ENCODE data around the gene FZD10. TPM values are rescaled to one million over a fixed set of nuclear protein-coding genes. Genes with fewer than 3 reads are reported as not detected.

FZD10 gene
- total RNA-seq, 2 donors from 2014 or later: not detected

DNA sequence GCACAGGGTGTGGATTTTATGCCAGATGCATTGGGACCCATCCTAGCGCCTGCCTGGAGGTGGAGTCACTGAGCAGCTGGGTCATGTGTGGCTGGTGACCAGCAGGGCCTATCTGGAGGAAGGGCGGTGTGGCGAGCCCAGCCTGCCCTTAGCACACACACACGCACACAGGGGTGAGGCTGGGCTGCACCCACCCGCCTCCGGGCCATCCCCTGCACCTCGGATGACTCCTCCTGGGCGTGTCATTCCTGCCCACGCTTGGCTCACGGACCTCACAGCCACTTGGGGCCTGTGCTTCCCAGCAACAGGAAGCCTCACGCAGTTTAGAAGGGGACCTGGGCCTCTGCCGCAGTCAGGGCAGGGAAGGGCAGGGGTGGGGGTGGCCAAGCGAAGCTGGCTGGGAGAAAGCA, 36.2 kb upstream of the FZD10 start:
- ATAC-seq (no peak), DNase-seq (no peak)
- H3K36me3 Mint-ChIP-seq (ENCODE audit: low read depth): no peaks in the 10 kb centered on the region

DNA sequence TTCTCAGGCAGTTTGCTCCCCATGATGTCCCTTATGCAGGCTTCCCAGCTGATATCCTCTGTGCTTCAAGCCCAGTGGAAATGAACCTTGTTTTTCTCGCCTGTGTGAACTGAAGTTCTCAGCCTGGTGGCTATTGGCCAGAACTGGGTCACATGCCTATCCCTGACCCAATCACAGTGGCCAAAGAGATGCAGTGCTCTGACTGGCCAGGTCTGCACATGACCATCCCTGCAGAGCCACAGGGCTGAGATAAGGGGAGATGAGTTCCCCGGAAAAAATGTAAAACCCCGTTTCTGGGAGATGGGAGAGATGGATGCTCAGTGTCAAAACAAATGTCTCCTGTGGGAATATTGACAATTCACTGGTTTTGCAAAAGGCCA, 34.7 kb upstream of the FZD10 start:
- ATAC-seq (no peak), DNase-seq (no peak)
- Mint-ChIP-seq H3K36me3 (ENCODE audit: low read depth) (no peaks in the 10 kb centered on the region), H3K4me1 (no peaks in the 10 kb centered on the region), H3K27ac (no peak overlapping the region), H3K27me3 (no peaks in the 10 kb centered on the region), H3K4me3 (no peak overlapping the region)
- H3K9me3 ChIP-seq (ENCODE audit: control insufficient read depth, low read length, poor library complexity, severe bottlenecking): no peaks in the 10 kb centered on the region

More for the DNA sequence above, 36.2 kb upstream of the FZD10 start:
- no peaks in the 10 kb centered on the region for H3K9me3 ChIP-seq (ENCODE audit: control insufficient read depth, low read length, poor library complexity, severe bottlenecking)
- H3K27me3 Mint-ChIP-seq: no peaks in the 10 kb centered on the region
- no peak overlapping the region for H3K27ac Mint-ChIP-seq
- no peaks in the 10 kb centered on the region for H3K4me1 Mint-ChIP-seq
- no peak overlapping the region for H3K4me3 Mint-ChIP-seq

DNA sequence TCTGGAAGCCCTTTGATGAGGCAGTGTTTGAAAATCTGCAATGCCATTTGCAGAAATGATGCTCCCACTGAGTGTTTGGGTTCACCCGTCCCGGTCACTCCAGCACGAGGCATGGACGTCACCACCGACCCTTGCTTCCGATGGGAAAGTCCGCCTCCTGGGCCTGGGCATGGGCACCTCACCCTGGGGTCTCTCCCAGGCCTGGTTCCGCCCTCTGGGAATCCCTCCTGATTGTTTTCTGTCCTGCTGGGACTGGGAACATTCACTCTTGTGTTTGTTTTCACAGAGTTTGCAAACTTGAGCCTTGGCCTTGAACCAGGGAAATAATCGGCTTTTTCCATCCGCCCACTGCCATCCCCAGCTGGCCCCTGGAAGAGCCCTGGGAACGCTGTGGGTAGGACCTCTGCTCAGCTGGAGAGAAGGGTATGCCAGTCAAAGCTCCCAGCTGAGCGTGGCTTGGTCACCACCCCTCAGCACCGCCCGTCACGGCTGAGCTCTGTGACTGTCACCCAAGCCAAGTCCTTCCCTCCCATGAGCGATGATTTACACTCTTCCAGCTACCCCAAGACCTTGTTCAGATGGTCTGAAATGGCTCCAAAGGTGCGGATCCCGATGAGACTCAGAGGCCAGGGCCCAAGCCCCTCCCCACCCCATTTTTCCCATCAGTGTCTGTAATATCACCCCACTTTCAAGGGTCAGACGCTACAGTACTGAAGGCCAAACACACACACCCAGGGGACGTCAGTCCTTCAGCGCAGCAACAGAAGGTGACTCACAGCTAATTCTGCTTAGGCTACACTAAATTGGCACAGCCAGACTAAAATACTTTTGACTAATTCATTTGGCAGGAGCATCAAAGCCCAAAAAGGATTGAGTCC, 34.1 kb upstream of the FZD10 start:
- H3K36me3 Mint-ChIP-seq (ENCODE audit: low read depth): no peaks in the 10 kb centered on the region
- no peak overlapping the region for H3K27ac Mint-ChIP-seq
- no peaks in the 10 kb centered on the region for H3K9me3 ChIP-seq (ENCODE audit: control insufficient read depth, low read length, poor library complexity, severe bottlenecking)
- H3K4me3 Mint-ChIP-seq: no peak overlapping the region
- DNase-seq (no peak), ATAC-seq (no peak)
- no peaks in the 10 kb centered on the region for H3K27me3 Mint-ChIP-seq
- no peaks in the 10 kb centered on the region for H3K4me1 Mint-ChIP-seq

- Mint-ChIP-seq H3K4me1 (no peaks in the 10 kb centered on the region), H3K4me3 (no peak overlapping the region), H3K27ac (no peak overlapping the region), H3K27me3 (no peaks in the 10 kb centered on the region), H3K36me3 (ENCODE audit: low read depth) (no peaks in the 10 kb centered on the region)
- ATAC-seq (no peak), DNase-seq (no peak)
- no peaks in the 10 kb centered on the region for H3K9me3 ChIP-seq (ENCODE audit: control insufficient read depth, low read length, poor library complexity, severe bottlenecking)
Observed at GRCh38 chr12:130128790-130129735, 33.2 kb upstream of the FZD10 start.

- no peaks in the 10 kb centered on the region for H3K9me3 ChIP-seq (ENCODE audit: control insufficient read depth, low read length, poor library complexity, severe bottlenecking)
- H3K27ac Mint-ChIP-seq: no peak overlapping the region
- no peaks in the 10 kb centered on the region for H3K27me3 Mint-ChIP-seq
- no peaks in the 10 kb centered on the region for H3K36me3 Mint-ChIP-seq (ENCODE audit: low read depth)
- DNase-seq (no peak), ATAC-seq (no peak)
- H3K4me1 Mint-ChIP-seq: no peaks in the 10 kb centered on the region
- no peak overlapping the region for H3K4me3 Mint-ChIP-seq
Observed at GRCh38 chr12:130130346-130130745, 31.9 kb upstream of the FZD10 start.

DNA sequence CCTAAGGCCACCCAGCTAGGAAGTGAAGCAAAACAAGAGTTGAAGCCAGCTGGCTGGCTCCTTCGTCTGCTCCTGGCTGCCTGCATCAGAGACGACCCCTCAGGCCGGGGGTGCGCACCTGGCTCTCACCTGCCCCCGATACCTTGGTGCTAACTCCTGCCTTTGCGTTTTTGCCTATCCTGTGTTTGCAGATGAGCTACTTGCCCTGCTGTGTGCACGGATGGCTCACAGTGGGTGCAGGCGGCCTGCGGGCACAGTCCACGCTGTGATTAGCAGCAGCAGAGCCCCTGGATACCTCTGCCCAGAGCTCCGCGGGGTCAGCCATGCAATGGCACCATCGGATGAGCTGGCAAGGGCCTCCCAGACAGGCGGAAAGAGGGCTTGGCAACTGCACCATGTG, 31.2 kb upstream of the FZD10 start:
- no peak for ATAC-seq
- Mint-ChIP-seq H3K4me1 (no peaks in the 10 kb centered on the region), H3K27me3 (no peaks in the 10 kb centered on the region), H3K27ac (no peak overlapping the region), H3K36me3 (ENCODE audit: low read depth) (no peaks in the 10 kb centered on the region), H3K4me3 (no peak overlapping the region)
- no peaks in the 10 kb centered on the region for H3K9me3 ChIP-seq (ENCODE audit: control insufficient read depth, low read length, poor library complexity, severe bottlenecking)
- no peak for DNase-seq

DNA sequence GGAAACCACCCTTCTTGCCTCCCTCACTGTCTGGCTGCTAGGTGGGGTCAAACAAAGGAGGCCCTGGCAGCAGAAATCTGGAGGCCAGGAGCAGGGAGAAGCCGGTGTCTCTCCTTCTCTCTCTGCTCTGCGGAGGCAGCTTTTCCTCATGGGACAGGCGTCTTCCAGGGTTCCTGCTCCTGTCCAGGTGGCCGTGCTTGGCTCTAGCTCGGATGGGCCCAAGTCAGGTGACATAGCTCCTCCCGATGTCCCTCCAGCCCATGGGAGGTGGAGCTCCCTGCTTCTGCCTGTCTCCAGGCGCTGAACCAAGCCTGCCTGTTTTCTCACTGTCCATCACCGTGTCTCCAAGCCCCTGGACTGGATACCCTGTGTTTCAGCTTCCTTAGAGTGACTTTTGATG, 30.5 kb upstream of the FZD10 start:
- no peak for DNase-seq
- Mint-ChIP-seq H3K27me3 (no peaks in the 10 kb centered on the region), H3K4me3 (no peak overlapping the region), H3K36me3 (ENCODE audit: low read depth) (no peaks in the 10 kb centered on the region), H3K27ac (no peak overlapping the region), H3K4me1 (no peaks in the 10 kb centered on the region)
- H3K9me3 ChIP-seq (ENCODE audit: control insufficient read depth, low read length, poor library complexity, severe bottlenecking): no peaks in the 10 kb centered on the region
- no peak for ATAC-seq

- Mint-ChIP-seq H3K4me1 (no peaks in the 10 kb centered on the region), H3K27me3 (no peaks in the 10 kb centered on the region), H3K36me3 (ENCODE audit: low read depth) (no peaks in the 10 kb centered on the region), H3K4me3 (no peak overlapping the region), H3K27ac (no peak overlapping the region)
- no peaks in the 10 kb centered on the region for H3K9me3 ChIP-seq (ENCODE audit: control insufficient read depth, low read length, poor library complexity, severe bottlenecking)
- ATAC-seq (no peak), DNase-seq (no peak)
Observed at GRCh38 chr12:130132831-130133511, 29.3 kb upstream of the FZD10 start.

GRCh38 chr12:130133851-130134562, 28.3 kb upstream of the FZD10 start:
- H3K4me3 Mint-ChIP-seq: no peak overlapping the region
- H3K27ac Mint-ChIP-seq: no peak overlapping the region
- DNase-seq: no peak

GRCh38 chr12:130134563-130134915, 27.7 kb upstream of the FZD10 start:
- DNase-seq (no peak), ATAC-seq (no peak)
- H3K9me3 ChIP-seq (ENCODE audit: control insufficient read depth, low read length, poor library complexity, severe bottlenecking): no peaks in the 10 kb centered on the region
- no peaks in the 10 kb centered on the region for H3K27me3 Mint-ChIP-seq
- H3K4me1 Mint-ChIP-seq: no peaks in the 10 kb centered on the region
- H3K4me3 Mint-ChIP-seq: no peak overlapping the region
- no peaks in the 10 kb centered on the region for H3K36me3 Mint-ChIP-seq (ENCODE audit: low read depth)
- H3K27ac Mint-ChIP-seq: no peak overlapping the region

More at GRCh38 chr12:130133851-130134562, 28.3 kb upstream of the FZD10 start:
- no peak for ATAC-seq
- H3K9me3 ChIP-seq (ENCODE audit: control insufficient read depth, low read length, poor library complexity, severe bottlenecking): no peaks in the 10 kb centered on the region
- Mint-ChIP-seq H3K27me3 (no peaks in the 10 kb centered on the region), H3K4me1 (no peaks in the 10 kb centered on the region), H3K36me3 (ENCODE audit: low read depth) (no peaks in the 10 kb centered on the region)

GRCh38 chr12:130136509-130137039, 25.7 kb upstream of the FZD10 start:
- H3K27ac Mint-ChIP-seq: no peak overlapping the region
- ATAC-seq: no peak
- H3K27me3 Mint-ChIP-seq: no peaks in the 10 kb centered on the region
- H3K4me1 Mint-ChIP-seq: no peaks in the 10 kb centered on the region
- no peaks in the 10 kb centered on the region for H3K9me3 ChIP-seq (ENCODE audit: control insufficient read depth, low read length, poor library complexity, severe bottlenecking)
- no peak for DNase-seq
- no peaks in the 10 kb centered on the region for H3K36me3 Mint-ChIP-seq (ENCODE audit: low read depth)
- no peak overlapping the region for H3K4me3 Mint-ChIP-seq
